H1 (cell line): ENCODE results near the gene FAM98C. TPM values are rescaled to one million over a fixed set of nuclear protein-coding genes. Genes with fewer than 3 reads are reported as not detected.

Experiments
- CEBPB ChIP-seq: IDR thresholded peaks from 2 replicates; pipeline ENCODE4 v1.6.1; 2012; ENCODE audit warnings: low read depth, low read length
- CHD7 ChIP-seq: fragments of 300-600 bp; sonication (generic); IDR thresholded peaks from 2 replicates; pipeline ENCODE4 v1.7.1; 2012; ENCODE audit warnings: low read length, moderate library complexity, mild to moderate bottlenecking, inconsistent platforms; ENCODE audit not compliant: insufficient replicate concordance
- polyA plus RNA-seq, 7 experiments: library from polyadenylated mRNA; depleted of rRNA in 3 of 7; stranded (reverse) in 5 of 7; unstranded in 2 of 7; fragments of >200 nt in 5 of 7; fragments of 200-250 nt in 2 of 7; gene quantifications; 1 replicate in 5 of 7; 2 replicates in 1 of 7; 4 replicates in 1 of 7; pipeline versions ENCODE4 v1.2.1 to v1.2.3, GENCODE V29; 2011 to 2013; ENCODE audit warnings: missing spikeins in 2 of 7, mixed read lengths in 2 of 7
- total RNA-seq: library from RNA; stranded (reverse); fragmentation: NEBNext Ultra II Directional; extraction: Animal tissue kit (Norgen Biotek cat#: 25700); gene quantifications from 2 replicates; pipeline ENCODE4 v1.2.1, GENCODE V29; 2021

Gene FAM98C
- total and polyA plus RNA-seq, 2 of the 8 experiments (the other 6 are each of a cell fraction or from before 2014, with no cell fraction given): 6.1 to 9.4 TPM

DNA sequence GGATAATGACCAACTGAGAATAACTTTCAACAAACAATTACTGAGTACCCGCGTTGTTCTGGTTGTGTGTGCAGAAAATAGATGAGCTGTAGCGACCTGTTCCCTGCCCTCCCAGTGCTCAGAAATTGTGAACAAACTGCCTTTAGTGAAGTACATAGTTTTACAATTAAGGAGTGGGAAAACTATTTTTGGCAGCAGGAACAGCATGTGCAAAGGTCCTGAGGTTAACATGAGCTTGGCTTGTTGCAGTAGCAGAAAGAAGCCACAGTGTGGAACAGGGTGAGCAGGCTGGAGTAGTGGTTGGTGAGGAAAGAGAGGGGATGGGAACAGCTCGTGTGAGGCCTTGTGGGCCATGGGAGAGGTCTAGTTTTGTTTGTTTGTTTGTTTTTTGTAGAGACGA, 46.6 kb downstream of the FAM98C start (continued):
- no peak for TF ChIP-seq CHD7
- TF ChIP-seq CEBPB: no peak
